Suprapubic skin (tissue), 4 donors: ENCODE results near the gene AHSG. TPM values are rescaled to one million over a fixed set of nuclear protein-coding genes. Genes with fewer than 3 reads are reported as not detected.

Experiments
- DNase-seq, 2 donors: peaks; one replicate each; pipeline ENCODE4 v3.0.0-alpha.2; 2019; ENCODE audit warnings: low spot score in 2 of 2
- H3K27ac ChIP-seq: fragments of 200-600 bp; sonication (generic); one replicate; pipeline ENCODE4 v1.5.1; 2019
- H3K27me3 ChIP-seq: fragments of 200-600 bp; sonication (generic); one replicate; pipeline ENCODE4 v1.5.1; 2019
- H3K36me3 ChIP-seq: fragments of 200-600 bp; sonication (generic); one replicate; pipeline ENCODE4 v1.5.1; 2019
- H3K4me1 ChIP-seq: fragments of 200-600 bp; sonication (generic); one replicate; pipeline ENCODE4 v1.5.1; 2019
- H3K4me3 ChIP-seq: fragments of 200-600 bp; sonication (generic); one replicate; pipeline ENCODE4 v1.5.1; 2019; ENCODE audit warnings: mild to moderate bottlenecking
- H3K9me3 ChIP-seq: fragments of 200-600 bp; sonication (generic); one replicate; pipeline ENCODE4 v1.5.1; 2019
- CTCF ChIP-seq, 2 donors: fragments of 200-600 bp in 1 of 2; fragments of 450-650 bp in 1 of 2; sonication (generic) in 1 of 2; IDR thresholded peaks; one replicate each; pipeline ENCODE4 v1.5.1; 2016 to 2019; ENCODE audit warnings: antibody characterized with exemption in 2 of 2, mild to moderate bottlenecking in 1 of 2, moderate library complexity in 1 of 2
- EP300 ChIP-seq: sonication (generic); formaldehyde crosslinking; IDR thresholded peaks from one replicate; pipeline ENCODE4 v1.6.1; 2017; ENCODE audit warnings: antibody characterized with exemption
- POLR2A ChIP-seq, 2 donors: fragments of 450-650 bp; IDR thresholded peaks; one replicate each; pipeline ENCODE4 v1.6.1; 2017; ENCODE audit warnings: antibody characterized with exemption in 2 of 2, mild to moderate bottlenecking in 2 of 2, moderate library complexity in 2 of 2
- POLR2AphosphoS5 ChIP-seq, 3 donors: sonication (generic); formaldehyde crosslinking; IDR thresholded peaks; one replicate each; pipeline ENCODE4 v1.6.1; 2017; ENCODE audit warnings: antibody characterized with exemption in 3 of 3
- whole genome bisulfite sequencing: methylation state at CpG from one replicate; pipeline ENCODE4 v1.1.5; 2018; 5-methylcytosine and 5-hydroxymethylcytosine counted together
- total RNA-seq, 4 donors: library from RNA; depleted of rRNA; stranded (reverse); fragments of >200 nt; gene quantifications; one replicate each; pipeline ENCODE4 v1.1.0, GENCODE V29; 2016

AHSG gene
- total RNA-seq, 4 donors from 2014 or later: 0.30 to 0.97 TPM; not detected in 2

- Histone ChIP-seq H3K36me3 (no peaks in the 10 kb centered on the region), H3K4me3 (no peak within 1 kb of the TSS), H3K4me1 (no peaks in the 10 kb centered on the region), H3K27ac (no peak within 1 kb of the TSS), H3K27me3 (no peaks in the 10 kb centered on the region), H3K9me3 (no peaks in the 10 kb centered on the region)
- no peak for DNase-seq
- no peak for TF ChIP-seq POLR2A (IDR thresholded peaks at IDR 0.05)
- TF ChIP-seq POLR2AphosphoS5 (IDR thresholded peaks at IDR 0.05): no peak
- no peak for TF ChIP-seq CTCF (IDR thresholded peaks at IDR 0.05)
- TF ChIP-seq EP300: no peak
- WGBS: 84% methylated on average over 8 of the region's 8 CpGs
Observed at GRCh38 chr3:186665625-186666188, 52.8 kb downstream of the AHSG start, which contains the start of gene HRG. TSS of gene HRG (plus strand) at chr3:186666014. CDS start at chr3:186666032, 18 bp downstream.

- 67% methylated on average over 6 of the region's 6 CpGs for WGBS
- H3K27ac ChIP-seq: no peak overlapping the region
- DNase-seq: no peak
- H3K4me1 ChIP-seq: no peaks in the 10 kb centered on the region
- no peaks in the 10 kb centered on the region for H3K27me3 ChIP-seq
- H3K4me3 ChIP-seq: no peak overlapping the region
- no peaks in the 10 kb centered on the region for H3K9me3 ChIP-seq
- TF ChIP-seq POLR2A (IDR thresholded peaks at IDR 0.05) (no peak), POLR2AphosphoS5 (IDR thresholded peaks at IDR 0.05) (no peak), CTCF (IDR thresholded peaks at IDR 0.05) (no peak), EP300 (no peak)
- no peaks in the 10 kb centered on the region for H3K36me3 ChIP-seq
Observed at GRCh38 chr3:186668426-186668825, 55.6 kb downstream of the AHSG start.

DNA sequence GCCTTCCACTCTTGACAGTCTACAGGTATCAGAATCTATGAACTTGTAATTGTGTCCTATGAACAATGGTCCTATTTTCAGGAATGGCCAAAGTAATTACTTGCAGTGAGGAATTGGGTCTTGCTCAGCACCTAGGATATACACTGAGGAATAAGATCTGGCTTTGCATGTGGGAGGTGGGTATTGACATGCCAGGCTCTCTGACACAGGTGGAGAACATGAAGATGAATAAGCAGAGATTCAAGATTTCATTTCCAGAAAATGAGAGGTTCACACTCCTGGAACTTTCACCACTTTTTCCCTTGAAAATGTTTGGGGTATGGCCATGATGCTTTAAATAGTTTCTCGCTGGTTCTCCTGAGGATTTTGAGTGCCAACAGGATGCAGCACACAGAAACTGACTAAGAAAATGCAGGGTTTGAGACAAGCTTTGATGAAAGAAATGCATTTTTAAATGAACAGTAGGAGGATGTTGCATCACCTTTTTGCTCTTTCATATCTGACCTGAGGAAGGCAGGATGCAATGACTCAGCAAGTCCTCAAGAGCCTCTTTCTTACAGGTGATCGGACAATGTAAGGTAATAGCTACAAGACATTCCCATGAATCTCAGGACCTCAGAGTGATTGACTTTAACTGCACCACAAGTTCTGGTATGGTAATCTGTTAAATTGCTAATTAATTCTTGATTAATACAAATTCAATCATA lies 56.7 kb downstream of the AHSG start:
- Histone ChIP-seq H3K27ac (no peak overlapping the region), H3K36me3 (no peaks in the 10 kb centered on the region), H3K4me1 (no peaks in the 10 kb centered on the region), H3K4me3 (no peak overlapping the region), H3K9me3 (no peaks in the 10 kb centered on the region), H3K27me3 (no peaks in the 10 kb centered on the region)
- TF ChIP-seq POLR2AphosphoS5 (IDR thresholded peaks at IDR 0.05): no peak
- TF ChIP-seq CTCF (IDR thresholded peaks at IDR 0.05): no peak
- TF ChIP-seq EP300: no peak
- TF ChIP-seq POLR2A (IDR thresholded peaks at IDR 0.05): no peak
- WGBS: 70% methylated on average over 2 of the region's 2 CpGs
- no peak for DNase-seq

GRCh38 chr3:186670155-186670554 lies 57.3 kb downstream of the AHSG start:
- Histone ChIP-seq H3K27ac (no peak overlapping the region), H3K4me1 (no peaks in the 10 kb centered on the region), H3K36me3 (no peaks in the 10 kb centered on the region), H3K27me3 (peaks cover 3% of the 10 kb centered on the region), H3K9me3 (no peaks in the 10 kb centered on the region), H3K4me3 (no peak overlapping the region)
- TF ChIP-seq POLR2A (IDR thresholded peaks at IDR 0.05) (no peak), EP300 (no peak), POLR2AphosphoS5 (IDR thresholded peaks at IDR 0.05) (no peak), CTCF (IDR thresholded peaks at IDR 0.05) (no peak)
- no peak for DNase-seq

Other genes starting within 250 kb of the AHSG start
- 1 to 10 TPM; 2.2 to 6.7 (median 3.6) TPM for gene CRYGS, start 68.7 kb upstream of the AHSG start, total RNA-seq
- gene TBCCD1, start 45.7 kb upstream of the AHSG start, total RNA-seq: 10 to 100 TPM; 16.6 to 19.8 (median 17.6) TPM
- 10 to 100 TPM; 30.3 to 35.9 (median 30.9) TPM for gene DNAJB11, start 42.3 kb upstream of the AHSG start, total RNA-seq
- 10 to 100 TPM in 2 of 4 donors, 1 to 10 TPM in 2; 3.9 to 16.0 (median 10.4) TPM for gene FETUB, start 27.3 kb downstream of the AHSG start, total RNA-seq
- gene HRG, start 53.0 kb downstream of the AHSG start, total RNA-seq: under 1 TPM in 1 of 4 donors, not detected in 3; 0.30 TPM
- gene KNG1, start 104.3 kb downstream of the AHSG start, total RNA-seq: 1 to 10 TPM in 1 of 4 donors, under 1 TPM in 1, not detected in 2; 0.44 to 1.9 TPM
- gene EIF4A2, start 170.5 kb downstream of the AHSG start, total RNA-seq: 100 to 1,000 TPM; 209 to 410 (median 291) TPM
- gene RFC4, start 193.4 kb downstream of the AHSG start, total RNA-seq: 10 to 100 TPM in 3 of 4 donors, 1 to 10 TPM in 1; 9.6 to 22.3 (median 15.8) TPM
- gene ADIPOQ, start 229.7 kb downstream of the AHSG start, total RNA-seq: 10 to 100 TPM; 10.7 to 21.6 (median 19.7) TPM